HG02588 (cell line): ENCODE results near the gene YBX2.

Experiments
- ATAC-seq: cut with Tn5 transposase; IDR thresholded peaks from one replicate; pipeline ENCODE4 v1.9.1; 2021; ENCODE audit warnings: mild to moderate bottlenecking, moderate library complexity; ENCODE audit not compliant: unreplicated experiment

Gene YBX2

GRCh38 chr17:7306911-7307685, 12.7 kb upstream of the YBX2 start, which contains the start of gene EIF5A:
Gene EIF5A (plus strand): TSS chr17:7307628. CDS start chr17:7309636, 2,008 bp downstream.
- peak; percentile 69 for ATAC-seq

GRCh38 chr17:7304179-7304578, 9.7 kb upstream of the YBX2 start:
- no peak for ATAC-seq

GRCh38 chr17:7296189-7296861, 1.9 kb upstream of the YBX2 start:
- no peak for ATAC-seq

- no peak for ATAC-seq
Observed at GRCh38 chr17:7295230-7296180, 1.1 kb upstream of the YBX2 start.

GRCh38 chr17:7293816-7294613, 424 bp downstream of the YBX2 start:
- ATAC-seq, result no peak

GRCh38 chr17:7293159-7293558, 1.3 kb downstream of the YBX2 start:
- ATAC-seq, result no peak

- no peak for ATAC-seq
Observed at GRCh38 chr17:7292729-7293128, 1.7 kb downstream of the YBX2 start.

GRCh38 chr17:7292194-7292593, 2.2 kb downstream of the YBX2 start:
- no peak for ATAC-seq

GRCh38 chr17:7290685-7291084, 3.8 kb downstream of the YBX2 start:
- ATAC-seq, result no peak

GRCh38 chr17:7290166-7290565, 4.3 kb downstream of the YBX2 start:
- no peak for ATAC-seq

GRCh38 chr17:7289256-7290032, 5.0 kb downstream of the YBX2 start:
- ATAC-seq, result no peak

- ATAC-seq, result no peak
Observed at GRCh38 chr17:7285679-7286078, 8.8 kb downstream of the YBX2 start.

GRCh38 chr17:7284911-7285310, 9.5 kb downstream of the YBX2 start:
- no peak for ATAC-seq

- ATAC-seq, result no peak
Observed at GRCh38 chr17:7283471-7284216, 10.8 kb downstream of the YBX2 start.

- ATAC-seq, result no peak
Observed at GRCh38 chr17:7282752-7283321, 11.6 kb downstream of the YBX2 start.

GRCh38 chr17:7281953-7282751, 12.3 kb downstream of the YBX2 start:
- no peak for ATAC-seq

- ATAC-seq, result peak; percentile 60
Observed at GRCh38 chr17:7281074-7281952, 13.1 kb downstream of the YBX2 start, which contains the start of gene SLC2A4. Gene SLC2A4 (plus strand): TSS chr17:7281718. CDS start chr17:7281935, 217 bp downstream.
